HL-60/S4 treated with retinoic acid at 250 ng/mL for 4 days and 3 days (cell line): Measurements from ENCODE around the gene CXCL9.
"Not testable (repeated sequence)": the region's sequence is repeated elsewhere in the genome, so short reads cannot be mapped to it uniquely, and the experiment has no call there.

ENCODE experiments used
- in situ Hi-C: fragments of 300-500 bp; cut with MboI; formaldehyde crosslinking; loops from 2 replicates; pipeline ENCODE4 v1.7.0; 2022; ENCODE audit warnings: low sequenced_read_pairs

CXCL9 gene

DNA sequence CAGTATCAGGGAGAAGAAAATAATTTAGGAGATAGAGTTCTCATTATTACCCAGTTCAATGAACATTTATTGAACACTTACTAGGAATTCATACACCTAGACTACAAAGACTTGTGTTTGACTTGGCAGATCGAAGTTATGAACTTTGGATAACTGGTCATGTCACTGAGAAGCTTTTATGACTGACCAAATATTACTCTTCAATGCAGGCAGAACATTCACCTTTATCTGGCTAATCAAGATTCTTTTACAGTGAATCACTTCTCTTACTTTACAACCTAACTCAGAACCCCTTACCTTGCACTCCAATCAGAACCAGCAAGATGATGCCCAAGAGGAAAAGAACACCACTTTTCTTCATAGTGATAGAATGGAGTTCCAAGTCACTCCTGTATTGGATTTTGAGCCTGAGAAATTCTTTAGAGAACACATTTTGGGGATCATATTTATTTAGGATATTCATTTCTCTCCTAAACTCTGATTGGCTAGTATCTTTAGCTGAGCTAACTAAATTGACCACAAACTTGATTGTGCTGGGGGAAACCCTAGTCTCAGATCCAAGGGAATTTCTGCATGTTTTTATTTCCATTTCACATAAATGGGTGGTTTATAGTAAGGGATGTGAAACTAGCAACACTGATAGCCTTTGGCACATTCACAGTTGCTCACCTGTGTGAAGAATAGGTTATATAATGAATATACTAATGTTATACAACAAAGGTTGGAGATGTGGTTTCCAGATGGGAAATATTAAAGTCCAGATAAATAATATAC is at the start of gene CXCL9:
CXCL9 (minus strand) TSS at position 421 of the 774 bp plus-strand sequence; CDS start at position 361, 60 bp downstream.
- in situ Hi-C loops: no loop called here

DNA sequence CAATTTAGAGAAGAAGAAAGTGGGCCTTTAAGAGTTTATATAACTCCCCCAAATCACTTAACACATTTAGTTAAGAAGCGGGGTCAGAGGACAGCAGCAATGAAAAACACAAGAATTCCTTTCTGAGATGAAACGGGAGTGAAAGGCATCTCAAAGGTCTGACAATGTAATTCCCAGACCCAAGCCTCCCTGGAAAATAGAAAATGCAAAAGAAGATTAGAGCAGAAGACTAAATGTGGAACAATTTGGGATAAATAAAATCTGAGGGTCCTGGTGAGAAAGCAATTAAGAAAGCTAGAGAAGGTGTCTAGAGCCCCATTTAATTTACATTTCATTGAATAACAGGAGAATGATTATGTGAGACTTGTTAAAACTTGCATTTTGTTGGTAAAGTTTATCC is 48.1 kb upstream of the CXCL9 start:
- in situ Hi-C loops: no loop called here

DNA sequence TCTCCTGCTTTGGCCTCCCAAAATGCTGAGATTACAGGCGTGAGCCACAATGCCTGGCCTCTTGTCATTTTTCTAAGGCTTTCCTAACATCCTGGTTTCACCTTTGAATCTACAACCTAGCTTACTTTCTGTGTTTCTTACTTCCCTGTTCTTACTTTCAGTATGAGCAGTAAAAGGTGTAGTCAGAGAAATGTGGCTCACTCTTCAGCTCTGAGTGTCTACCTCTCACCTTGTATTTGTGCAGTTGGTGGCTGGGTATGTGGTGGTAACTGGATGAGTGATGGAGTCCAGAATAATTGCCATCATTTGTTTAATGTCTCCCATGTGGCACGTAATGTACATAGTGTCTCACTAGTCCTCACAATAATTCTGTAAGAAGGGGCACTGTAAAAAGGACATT is 47.7 kb upstream of the CXCL9 start:
- in situ Hi-C loops: no loop called here

GRCh38 chr4:76053730-76054129 is 46.4 kb upstream of the CXCL9 start:
- in situ Hi-C loops: no loop called here

GRCh38 chr4:76050560-76051050 is 43.3 kb upstream of the CXCL9 start:
- in situ Hi-C loops: not testable (repeated sequence)

DNA sequence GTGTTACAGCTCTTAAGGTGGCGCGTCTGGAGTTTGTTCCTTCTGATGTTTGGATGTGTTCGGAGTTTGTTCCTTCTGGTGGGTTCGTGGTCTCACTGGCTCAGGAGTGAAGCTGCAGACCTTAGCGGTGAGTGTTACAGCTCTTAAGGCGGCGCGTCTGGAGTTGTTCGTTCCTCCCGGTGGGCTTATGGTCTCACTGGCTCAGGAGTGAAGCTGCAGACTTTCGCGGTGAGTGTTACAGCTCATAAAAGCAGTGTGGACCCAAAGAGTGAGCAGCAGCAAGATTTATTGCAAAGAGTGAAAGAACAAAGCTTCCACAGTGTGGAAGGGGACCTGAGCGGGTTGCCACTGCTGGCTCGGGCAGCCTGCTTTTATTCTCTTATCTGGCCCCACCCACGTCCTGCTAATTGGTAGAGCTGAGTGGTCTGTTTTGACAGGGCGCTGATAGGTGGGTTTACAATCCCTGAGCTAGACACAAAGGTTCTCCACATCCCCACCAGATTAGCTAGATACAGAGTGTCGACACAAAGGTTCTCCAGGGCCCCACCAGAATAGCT is 42.6 kb upstream of the CXCL9 start:
- in situ Hi-C loops: not testable (repeated sequence)

DNA sequence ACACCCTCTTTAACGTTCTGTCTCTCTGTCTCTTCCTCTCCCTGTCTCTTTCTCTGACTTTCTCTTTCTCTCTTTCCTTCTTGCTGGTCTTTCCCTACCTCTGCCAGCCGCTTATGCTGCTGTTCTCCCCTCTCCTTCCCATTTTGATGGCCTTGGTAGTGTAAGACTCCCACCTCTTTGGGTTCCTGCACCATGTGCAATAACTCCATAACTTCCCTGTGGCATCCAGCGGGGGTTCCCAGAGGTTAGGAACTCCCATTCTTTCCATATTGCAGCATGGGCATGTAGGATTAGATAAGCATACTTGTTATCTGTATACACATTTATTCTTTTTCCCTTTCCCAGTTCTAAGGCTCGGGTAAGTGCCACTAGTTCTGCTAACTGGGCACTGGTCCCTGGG is 37.4 kb upstream of the CXCL9 start:
- in situ Hi-C loops: not testable (repeated sequence)

DNA sequence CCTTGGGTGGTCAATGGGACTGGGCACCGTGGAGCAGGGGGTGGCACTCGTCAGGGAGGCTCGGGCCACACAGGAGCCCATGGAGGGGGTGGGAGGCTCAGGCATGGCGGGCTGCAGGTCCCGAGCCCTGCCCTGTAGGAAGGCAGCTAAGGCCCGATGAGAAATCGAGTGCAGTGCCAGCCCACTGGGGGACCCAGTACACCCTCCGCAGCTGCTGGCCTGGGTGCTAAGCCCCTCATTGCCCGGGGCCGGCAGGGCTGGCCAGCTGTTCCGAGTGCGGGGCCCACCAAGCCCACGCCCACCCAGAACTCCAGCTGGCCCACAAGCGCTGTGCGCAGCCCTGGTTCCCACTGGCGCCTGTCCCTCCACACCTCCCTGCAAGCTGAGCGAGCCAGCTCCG is 36.0 kb upstream of the CXCL9 start:
- in situ Hi-C loops: not testable (repeated sequence)

GRCh38 chr4:76042241-76042998 is 35.1 kb upstream of the CXCL9 start:
- in situ Hi-C loops: not testable (repeated sequence)

- in situ Hi-C loops: no loop called here
Observed at GRCh38 chr4:76036855-76037254, 29.5 kb upstream of the CXCL9 start.

GRCh38 chr4:76035799-76036380 is 28.6 kb upstream of the CXCL9 start, which contains the start of gene CXCL11:
TSS of gene CXCL11 (minus strand) at chr4:76036070. CDS start at chr4:76035987, 83 bp downstream.
- in situ Hi-C loops: no loop called here

DNA sequence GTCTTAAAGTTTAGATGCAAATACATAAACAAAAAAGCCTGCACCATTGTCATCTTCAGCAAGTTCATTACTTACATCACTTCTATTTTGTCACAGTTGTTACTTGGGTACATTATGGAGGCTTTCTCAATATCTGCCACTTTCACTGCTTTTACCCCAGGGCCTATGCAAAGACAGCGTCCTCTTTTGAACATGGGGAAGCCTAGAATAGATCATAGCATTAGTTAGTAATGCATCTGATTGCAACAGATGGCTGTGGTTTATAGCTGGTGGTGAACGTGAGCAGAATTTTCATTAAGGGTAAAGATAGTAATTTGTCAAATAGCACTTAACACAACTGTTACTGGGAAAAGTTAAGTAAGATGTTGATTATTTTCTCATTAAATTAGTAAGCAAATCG is 27.8 kb upstream of the CXCL9 start:
- in situ Hi-C loops: no loop called here

DNA sequence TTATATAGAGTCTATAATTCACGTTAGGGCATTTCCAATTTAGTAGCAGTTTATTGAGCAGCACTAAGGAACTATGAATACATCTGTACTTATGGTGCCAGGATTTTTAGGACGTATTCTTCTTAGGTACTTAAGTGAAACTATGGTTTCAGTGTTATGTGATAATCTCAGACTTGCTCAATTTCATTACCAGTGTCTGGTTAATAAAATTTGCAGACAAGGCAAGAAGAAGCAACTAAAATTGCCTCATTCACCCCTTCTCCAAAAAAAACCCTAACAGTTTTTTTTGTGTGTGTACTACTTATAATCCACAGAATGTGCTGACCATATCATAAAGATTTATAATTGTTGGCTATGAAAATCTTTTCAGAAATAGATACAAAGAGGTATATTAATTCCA is 22.0 kb upstream of the CXCL9 start:
- in situ Hi-C loops: no loop called here

- in situ Hi-C loops: no loop called here
Observed at GRCh38 chr4:76028350-76028765, 21.0 kb upstream of the CXCL9 start.

DNA sequence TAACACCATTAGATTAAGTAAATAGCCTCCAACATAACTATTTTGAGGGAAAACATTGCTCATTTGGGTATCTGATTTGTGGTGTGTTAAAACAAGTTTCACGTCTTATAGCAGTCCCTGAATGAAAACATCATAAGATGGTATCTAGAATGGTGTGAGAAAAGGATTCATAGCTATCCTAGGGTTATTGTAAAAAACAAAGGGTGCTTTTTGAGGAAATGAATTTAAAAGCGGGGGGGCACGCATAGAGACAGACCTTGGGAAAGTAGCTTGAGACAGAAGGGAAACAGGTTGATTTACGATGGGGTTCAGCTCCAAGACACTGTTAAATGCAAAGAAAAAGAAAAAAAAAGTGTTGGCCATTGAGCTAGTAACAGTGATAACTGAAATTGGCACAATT is 16.8 kb upstream of the CXCL9 start:
- in situ Hi-C loops: no loop called here

DNA sequence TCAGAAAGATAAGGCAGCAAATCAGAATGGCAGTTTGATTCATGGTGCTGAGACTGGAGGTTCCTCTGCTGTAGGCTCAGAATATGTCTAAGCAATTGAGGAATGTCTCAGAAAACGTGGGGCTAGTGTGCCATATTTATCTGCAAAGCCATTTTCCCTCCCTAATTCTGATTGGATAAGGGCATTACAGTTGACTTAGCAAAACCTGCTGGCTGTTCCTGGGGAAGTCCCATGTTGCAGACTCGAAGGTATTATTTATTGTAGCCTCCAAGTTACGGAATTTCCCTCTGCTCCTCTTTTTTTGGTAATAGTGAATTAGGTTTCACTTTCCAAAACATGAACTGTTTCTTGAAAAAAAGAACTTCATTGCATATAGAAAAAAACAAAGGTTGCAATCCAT is 16.1 kb upstream of the CXCL9 start, which contains the start of gene CXCL10:
CXCL10 (minus strand) TSS at position 109 of the 400 bp plus-strand sequence; CDS start at position 43, 66 bp downstream.
- in situ Hi-C loops: no loop called here

GRCh38 chr4:76022677-76023076 is 15.4 kb upstream of the CXCL9 start:
- in situ Hi-C loops: no loop called here

DNA sequence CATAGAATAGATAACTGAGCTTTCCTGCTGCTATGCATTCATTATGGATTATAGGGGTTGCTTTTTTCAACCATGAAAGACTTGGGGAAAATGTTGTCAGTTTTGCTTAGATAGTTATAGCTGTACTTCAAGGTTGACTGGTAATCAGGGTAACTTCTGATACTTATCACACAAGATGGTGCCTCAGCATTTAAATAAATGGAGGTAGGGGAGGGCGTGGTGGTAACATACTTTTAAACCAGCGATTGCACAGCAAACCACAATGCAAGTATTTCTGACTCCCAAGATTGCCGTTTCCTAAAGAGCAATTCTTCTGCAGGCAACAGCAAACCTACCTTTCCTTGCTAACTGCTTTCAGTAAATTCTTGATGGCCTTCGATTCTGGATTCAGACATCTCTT is 14.7 kb upstream of the CXCL9 start:
- in situ Hi-C loops: no loop called here

GRCh38 chr4:76017056-76017686 is 9.9 kb upstream of the CXCL9 start:
- in situ Hi-C loops: no loop called here

GRCh38 chr4:76016393-76016792 is 9.1 kb upstream of the CXCL9 start:
- in situ Hi-C loops: no loop called here

- in situ Hi-C loops: no loop called here
Observed at GRCh38 chr4:76013540-76013939, 6.2 kb upstream of the CXCL9 start.
